HT1080 (cell line): Measurements from ENCODE around the gene PAK6. TPM values are rescaled to one million over a fixed set of nuclear protein-coding genes. Genes with fewer than 3 reads are reported as not detected.
A peak's percentile ranks its signal among the peaks of the same experiment; 100 is the strongest.

Experiments used
- DNase-seq: peaks from one replicate; pipeline ENCODE4 v3.0.0-alpha.2; 2015; ENCODE audit warnings: low read depth
- total RNA-seq: library from RNA; depleted of rRNA; stranded (reverse); fragments of >200 nt; shearing (Covaris generic); gene quantifications from 2 replicates; pipeline ENCODE4 v1.2.3, GENCODE V29; 2014

The PAK6 gene
- total RNA-seq, 1 experiment from 2014 or later, result 0.02 TPM

DNA sequence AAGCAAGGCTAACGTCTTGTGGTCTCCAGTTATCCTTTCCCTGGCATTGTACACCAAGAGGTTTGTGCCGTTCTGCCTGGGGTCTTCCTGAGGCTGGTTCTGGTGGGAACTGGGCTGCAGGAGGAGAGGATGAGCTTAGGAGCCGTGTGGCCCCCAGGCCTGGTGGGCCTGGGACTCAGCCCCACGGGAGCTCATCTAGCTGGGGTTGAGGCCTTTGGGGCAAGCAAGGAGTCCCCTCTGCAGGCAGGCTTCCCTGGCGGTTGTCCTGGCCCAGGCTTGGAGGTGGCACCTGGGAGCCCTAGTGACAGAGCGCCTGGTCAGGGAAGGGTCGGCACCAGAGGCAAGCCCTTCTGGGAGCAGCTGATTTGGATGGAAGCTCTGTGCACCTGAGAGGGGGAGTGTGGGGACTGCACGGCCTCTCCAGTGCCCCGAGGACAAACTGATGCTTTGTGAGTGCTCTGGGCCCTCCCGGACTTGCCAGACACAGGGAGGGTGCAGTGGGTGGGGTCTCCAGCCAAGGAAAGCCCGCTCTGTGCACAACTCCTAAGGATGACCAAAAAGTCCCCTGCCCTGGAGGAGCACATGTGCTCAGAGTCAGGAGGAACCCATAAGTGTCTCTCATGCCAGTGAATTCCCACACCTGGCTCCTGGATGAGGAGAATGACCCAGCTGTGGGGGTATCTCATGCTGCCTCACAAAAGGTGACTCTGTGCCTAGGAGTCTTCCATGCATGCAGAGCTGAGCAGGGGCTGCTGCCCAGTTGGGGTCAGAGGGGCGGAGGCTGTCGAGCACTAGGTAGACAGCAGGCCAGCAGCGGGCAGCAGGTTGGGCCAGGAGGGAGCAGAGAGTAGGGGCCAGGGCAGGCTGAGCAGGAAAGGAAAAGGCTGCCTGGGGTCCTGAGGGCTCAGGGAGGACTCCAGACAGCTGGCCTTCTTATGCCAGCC, 2.7 kb downstream of the PAK6 start:
- DNase-seq, result no peak

GRCh38 chr15:40242213-40242599, 3.3 kb downstream of the PAK6 start:
- no peak for DNase-seq

DNA sequence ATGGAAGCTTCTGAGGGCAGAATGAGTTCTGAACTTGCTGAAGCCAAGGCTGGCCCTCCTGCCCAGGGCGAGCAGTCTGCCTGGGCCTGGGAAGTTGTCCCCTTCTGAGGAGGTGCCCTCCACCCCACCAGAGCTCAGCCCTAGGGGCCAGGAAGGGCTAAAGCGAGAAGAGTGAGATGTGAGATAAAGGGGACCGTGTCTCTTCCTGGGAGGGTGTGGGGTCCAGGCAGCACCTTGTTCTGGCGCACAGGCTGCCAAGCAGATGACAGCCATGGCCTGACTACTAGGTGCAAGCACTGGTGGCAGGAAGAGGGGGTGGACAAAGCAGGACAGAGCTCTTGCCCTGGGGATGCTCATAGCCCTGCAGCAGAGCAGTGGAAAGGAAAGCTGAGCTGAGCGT, 3.7 kb downstream of the PAK6 start:
- no peak for DNase-seq

DNA sequence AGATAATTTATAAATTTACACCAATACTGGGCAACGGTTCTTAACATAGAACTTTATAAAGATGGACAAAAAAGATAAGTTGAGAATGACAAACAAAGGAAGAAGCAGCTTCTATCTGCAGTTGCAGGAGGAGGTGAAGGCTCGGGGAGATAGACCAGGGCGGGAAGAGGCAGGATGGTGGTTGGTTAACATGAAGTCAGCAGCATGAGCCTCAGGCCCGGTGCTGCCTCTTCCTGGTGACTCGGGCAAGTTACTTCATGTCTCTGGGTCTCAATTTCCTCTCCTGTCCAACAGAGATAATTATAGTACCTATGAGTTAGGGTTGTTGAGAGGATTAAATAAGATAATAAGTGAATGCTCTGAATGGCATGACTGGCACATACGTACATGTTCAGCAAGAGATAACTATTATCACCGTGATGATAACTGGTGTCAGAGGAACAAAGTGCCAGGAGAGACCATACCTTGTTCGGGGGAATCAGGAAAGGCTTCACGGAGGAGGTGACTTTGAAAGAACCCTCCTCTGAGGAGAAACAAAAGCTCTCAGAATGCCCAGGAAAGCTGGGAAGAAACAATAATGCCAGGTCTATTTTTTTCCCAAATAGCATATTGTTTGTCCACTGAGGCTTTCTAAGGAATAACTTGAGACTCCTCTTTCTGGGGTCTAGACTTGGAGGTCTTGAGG, 4.4 kb downstream of the PAK6 start:
- DNase-seq, result no peak

DNA sequence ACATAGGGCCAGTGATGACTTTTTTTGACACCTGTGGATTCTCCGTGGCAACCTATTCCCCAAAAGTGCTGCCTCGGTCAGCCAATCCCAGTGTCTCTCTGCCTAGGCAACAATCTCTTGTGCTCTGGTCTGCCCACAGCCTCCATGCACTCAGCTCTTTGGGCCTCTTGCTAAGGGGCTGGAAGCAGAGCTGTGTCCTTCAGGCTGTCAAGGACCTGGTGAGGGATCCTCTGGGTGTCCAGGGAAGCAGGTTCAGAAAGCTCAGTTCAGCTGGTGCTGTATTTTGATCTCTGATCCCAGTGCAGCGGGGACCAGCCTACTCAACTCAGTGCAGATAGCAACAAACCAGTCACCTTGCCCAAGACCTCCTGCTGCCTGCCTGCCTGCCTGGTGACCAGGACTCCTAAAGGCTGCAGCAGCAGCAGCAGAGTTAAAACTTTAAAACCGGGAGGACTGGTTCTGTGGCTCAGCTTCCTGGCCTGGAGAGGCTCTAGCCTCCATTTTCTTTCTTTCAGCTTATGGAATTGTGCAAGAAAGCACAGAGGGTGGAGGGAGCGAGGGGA, 6.2 kb downstream of the PAK6 start:
- DNase-seq, result no peak

DNA sequence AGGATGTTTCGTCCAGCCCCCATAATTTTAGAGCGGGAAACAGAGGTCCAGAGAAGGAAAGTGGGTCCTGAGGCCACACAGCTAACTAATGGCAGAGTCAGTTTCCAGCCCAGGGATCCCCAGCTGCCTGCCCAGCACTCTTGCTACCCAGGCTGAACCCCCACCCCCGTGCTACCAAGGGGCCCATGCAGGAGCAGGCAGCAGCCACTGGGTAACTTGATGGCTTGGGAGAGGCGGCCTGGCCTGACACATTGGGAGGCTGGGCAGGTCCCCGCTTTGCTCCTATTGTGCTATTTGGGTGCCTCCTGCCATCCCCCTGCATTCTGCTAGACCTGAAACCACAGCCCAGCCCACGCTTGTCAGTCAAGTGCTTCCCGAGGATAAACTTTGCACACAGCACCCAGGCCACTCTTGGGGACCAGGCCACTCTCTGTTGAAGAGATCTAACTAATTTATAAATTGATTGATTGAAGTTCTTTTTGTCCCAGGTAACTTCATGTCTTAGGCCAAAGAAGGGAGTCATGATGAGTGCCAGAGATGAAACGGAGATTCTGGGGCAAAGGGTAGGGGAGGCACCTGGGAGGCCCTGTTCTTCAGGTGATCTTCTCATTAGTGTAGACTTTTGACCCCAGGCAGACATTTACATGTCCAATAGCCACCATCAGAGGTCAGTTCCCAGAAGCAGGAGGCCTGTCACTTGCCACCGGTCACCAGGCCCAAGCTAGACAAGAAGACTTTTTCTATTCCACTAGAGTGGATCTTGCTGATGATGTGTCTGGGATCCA, 7.0 kb downstream of the PAK6 start:
- no peak for DNase-seq

GRCh38 chr15:40246496-40247280, 7.8 kb downstream of the PAK6 start:
- no peak for DNase-seq

- DNase-seq, result no peak
Measured at GRCh38 chr15:40247406-40247971, 8.6 kb downstream of the PAK6 start.

DNA sequence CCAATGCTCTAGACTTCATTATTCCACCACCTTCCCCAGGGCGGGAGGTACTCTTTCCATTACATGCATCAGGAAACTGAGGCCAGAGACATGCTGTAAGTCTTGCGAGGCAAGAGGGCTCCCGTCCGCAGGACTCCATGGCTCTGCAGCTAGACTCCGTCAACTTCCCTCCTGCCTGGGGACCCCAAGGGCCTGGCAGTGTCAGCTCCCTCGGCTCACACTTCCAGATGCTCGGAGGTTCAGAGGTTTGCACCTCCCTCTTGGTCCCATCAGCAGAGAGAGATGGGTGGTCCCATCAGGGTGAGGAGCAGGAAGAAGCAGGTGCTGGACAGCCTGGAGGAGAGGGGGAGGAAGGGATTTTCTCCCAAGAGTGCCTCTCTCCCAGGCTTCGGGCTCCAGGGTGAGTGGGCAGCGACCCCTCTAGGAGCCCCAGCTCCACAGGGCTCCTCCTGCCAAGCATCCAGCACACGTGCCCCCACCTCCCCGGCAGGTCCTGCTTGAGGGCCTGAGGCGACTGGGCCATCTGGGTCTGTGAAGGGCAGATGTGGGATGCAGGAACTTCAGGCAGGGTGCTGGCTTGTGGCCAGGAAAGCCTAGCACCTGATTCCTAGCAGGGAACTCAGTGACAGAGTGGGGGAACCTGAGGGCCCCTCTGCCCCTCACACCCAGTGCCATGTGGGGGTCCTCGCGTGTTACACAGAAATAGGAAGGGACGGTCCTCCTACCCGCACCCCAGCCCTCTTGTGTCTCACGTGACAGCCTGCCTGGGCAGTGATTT, 9.3 kb downstream of the PAK6 start:
- DNase-seq, result no peak

DNA sequence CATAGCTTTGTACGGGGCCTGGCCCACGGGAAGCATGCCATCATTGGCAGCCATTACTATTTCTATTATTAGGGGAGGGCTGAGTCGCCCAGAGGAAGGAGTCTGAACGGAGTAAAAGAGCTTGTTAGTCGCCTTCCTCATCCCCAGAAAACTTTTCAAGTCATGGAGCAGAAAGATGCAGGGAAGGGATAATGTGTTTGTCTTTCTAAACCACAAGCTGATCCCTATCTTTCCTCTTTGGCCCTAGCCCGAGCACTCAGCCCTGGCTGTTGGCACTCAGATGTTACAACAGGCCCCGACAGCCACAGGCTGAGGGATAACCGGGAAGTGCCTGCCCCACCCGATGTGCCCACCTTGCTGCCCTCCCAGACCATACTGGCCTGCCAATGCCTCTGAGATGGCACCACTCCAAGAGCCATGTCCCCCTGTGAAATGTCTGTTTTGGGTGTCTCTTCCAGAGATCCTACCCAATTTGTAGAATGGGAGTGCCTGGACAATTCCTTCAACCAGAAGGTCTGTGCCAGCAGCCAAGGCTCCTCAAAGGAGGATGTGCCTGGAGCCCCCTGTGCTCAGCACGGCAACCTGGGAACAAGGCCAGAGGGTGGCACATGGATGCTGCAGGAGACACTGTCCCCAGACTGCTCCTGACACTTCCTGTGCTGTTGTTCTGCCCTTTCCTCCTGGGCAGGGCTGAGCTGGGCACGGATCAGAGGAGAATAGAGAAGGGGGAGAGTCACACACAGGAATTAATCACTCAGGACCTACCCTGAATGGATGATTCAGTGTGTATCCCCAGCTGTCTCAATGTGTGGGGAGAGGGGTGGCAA, 10.8 kb downstream of the PAK6 start:
- peak; percentile 48 for DNase-seq

GRCh38 chr15:40250304-40250656, 11.4 kb downstream of the PAK6 start:
- no peak for DNase-seq

GRCh38 chr15:40250771-40251483, 12.1 kb downstream of the PAK6 start:
- DNase-seq, result no peak

GRCh38 chr15:40251486-40252140, 12.8 kb downstream of the PAK6 start:
- no peak for DNase-seq

DNA sequence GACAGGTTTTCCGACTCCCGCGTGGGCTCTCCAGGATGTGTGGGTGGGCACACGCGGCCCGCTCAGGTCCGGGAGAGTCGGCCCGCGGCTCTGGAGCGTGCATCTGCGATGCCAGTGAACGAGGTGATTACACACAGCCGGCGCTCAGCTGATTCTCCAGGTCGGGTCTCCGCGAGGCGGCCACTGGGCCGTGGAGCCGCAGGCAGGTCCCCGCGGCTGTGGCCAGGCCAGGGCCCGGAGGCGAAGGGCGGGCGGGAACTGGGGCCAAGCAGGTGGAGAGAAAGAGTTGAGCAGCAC, 13.2 kb downstream of the PAK6 start:
- DNase-seq, result no peak

GRCh38 chr15:40252438-40253166, 13.7 kb downstream of the PAK6 start:
- DNase-seq, result no peak

DNA sequence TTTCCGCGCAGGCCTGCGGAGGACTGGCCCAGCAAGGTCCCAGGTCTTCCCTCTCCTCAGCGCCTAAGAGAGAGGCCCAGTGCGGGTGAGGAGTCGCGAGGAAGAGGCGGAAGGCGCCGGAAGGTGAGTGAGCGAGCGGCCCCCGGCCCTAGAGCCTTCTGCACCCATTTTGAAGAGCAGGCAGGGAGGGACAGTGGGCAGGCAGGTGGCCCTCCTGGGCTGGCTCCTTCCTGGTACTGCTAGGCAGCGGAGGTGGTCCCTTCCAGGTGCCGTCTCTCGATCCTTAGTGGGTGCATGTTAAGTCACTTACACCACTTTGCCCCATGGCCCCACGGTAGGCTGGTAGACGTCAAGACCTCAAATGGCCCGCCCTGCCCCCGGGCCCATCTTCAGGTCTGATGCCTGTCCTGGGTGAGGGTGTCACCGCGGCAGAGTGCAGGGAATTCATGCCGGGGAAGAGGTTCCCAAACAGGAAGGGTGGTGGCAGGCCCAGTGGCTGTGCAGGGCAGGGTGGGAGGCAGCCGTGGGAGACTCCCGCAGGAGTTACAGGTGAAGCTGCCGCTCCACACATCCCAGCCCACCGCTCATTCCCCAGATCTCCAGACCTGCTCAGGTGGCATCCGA, 14.4 kb downstream of the PAK6 start:
- DNase-seq, result no peak

DNA sequence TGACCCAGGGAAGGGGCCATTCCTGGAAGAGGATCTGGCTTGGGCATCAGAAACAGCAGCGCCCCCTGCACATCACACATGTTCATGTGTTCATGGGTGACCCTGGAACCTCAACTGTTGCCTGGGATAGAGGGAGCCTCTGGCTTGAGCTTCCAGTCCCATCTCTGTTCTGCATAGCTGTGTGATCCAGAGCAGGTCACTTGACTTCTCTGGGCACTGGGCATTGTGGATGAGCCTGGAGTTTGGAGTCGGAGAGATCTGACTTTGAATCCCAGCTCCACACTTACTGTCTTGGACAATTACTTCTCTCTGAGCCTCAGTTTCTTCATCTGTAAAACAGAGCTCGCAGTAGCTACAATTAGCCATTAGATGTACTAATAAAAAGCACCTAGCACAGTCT, 15.6 kb downstream of the PAK6 start:
- DNase-seq, result no peak
